ENCODE data around the gene GNPTG.
A peak's percentile ranks its signal among the peaks of the same experiment; 100 is the strongest.

DNA sequence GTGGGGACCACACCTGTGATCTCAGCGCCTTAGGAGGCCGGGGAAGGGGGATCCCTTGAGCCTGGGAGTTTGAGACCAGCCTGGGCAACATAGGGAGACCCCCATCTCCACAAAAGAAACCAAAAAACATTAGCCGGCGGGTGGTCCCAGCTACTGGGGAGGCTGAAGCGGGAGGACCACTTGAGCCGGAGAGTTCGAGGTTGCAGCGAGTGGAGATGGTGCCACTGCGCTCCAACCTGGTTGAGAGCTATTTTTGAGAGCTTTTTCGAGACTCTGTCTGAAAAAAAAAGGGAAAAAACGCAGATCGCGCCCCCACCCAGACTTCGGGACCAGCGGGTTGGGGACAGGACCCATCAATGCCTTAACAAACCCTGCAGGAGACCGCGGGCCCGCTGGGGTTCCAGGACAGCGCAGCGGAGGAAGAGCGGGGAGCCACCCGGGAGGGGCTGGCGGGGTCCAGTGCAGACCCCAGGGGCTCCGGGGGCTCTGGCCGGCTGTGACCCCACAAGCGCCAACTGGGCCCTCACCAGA, 19.0 kb upstream of the GNPTG start:
- TF ChIP-seq, protein P1, sequence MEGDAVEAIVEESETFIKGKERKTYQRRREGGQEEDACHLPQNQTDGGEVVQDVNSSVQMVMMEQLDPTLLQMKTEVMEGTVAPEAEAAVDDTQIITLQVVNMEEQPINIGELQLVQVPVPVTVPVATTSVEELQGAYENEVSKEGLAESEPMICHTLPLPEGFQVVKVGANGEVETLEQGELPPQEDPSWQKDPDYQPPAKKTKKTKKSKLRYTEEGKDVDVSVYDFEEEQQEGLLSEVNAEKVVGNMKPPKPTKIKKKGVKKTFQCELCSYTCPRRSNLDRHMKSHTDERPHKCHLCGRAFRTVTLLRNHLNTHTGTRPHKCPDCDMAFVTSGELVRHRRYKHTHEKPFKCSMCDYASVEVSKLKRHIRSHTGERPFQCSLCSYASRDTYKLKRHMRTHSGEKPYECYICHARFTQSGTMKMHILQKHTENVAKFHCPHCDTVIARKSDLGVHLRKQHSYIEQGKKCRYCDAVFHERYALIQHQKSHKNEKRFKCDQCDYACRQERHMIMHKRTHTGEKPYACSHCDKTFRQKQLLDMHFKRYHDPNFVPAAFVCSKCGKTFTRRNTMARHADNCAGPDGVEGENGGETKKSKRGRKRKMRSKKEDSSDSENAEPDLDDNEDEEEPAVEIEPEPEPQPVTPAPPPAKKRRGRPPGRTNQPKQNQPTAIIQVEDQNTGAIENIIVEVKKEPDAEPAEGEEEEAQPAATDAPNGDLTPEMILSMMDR (IDR thresholded peaks at IDR 0.05) = no peak
- TF ChIP-seq EZH2 (IDR thresholded peaks at IDR 0.05) = peak; percentile 83
- peak; percentile 95 for TF ChIP-seq EZH2phosphoT487 (IDR thresholded peaks at IDR 0.05)
